Loucy (cell line): ENCODE data around the gene NLRP9.

ENCODE experiments used
- H2AFZ ChIP-seq: fragments of 200-600 bp; sonication (generic); 2 replicates; pipeline ENCODE4 v1.6.0; 2016; ENCODE audit warnings: antibody characterized with exemption, mild to moderate bottlenecking, low read length, moderate library complexity
- H3F3A ChIP-seq: fragments of 200-600 bp; 2 replicates; pipeline ENCODE4 v1.6.0; 2016; ENCODE audit warnings: antibody characterized with exemption, low read depth, mild to moderate bottlenecking
- H3K27me3 ChIP-seq: fragments of 200-600 bp; sonication (generic); 2 replicates; pipeline ENCODE4 v1.6.1; 2014; ENCODE audit warnings: low read length, mild to moderate bottlenecking; ENCODE audit not compliant: insufficient read depth, poor library complexity, severe bottlenecking
- H3K36me3 ChIP-seq: fragments of 200-600 bp; sonication (generic); 2 replicates; pipeline ENCODE4 v1.6.1; 2016; ENCODE audit warnings: low read length; ENCODE audit not compliant: insufficient read depth
- H3K4me1 ChIP-seq: fragments of 200-600 bp; sonication (generic); 2 replicates; pipeline ENCODE4 v1.5.1; 2014; ENCODE audit warnings: low read length, mild to moderate bottlenecking; ENCODE audit not compliant: insufficient read depth, poor library complexity, severe bottlenecking
- H3K4me2 ChIP-seq: fragments of 200-600 bp; sonication (generic); 2 replicates; pipeline ENCODE4 v1.6.0; 2014; ENCODE audit warnings: antibody characterized with exemption, low read length, low read depth, mild to moderate bottlenecking; ENCODE audit not compliant: poor library complexity, severe bottlenecking
- H3K4me3 ChIP-seq: fragments of 200-600 bp; sonication (generic); 2 replicates; pipeline ENCODE4 v1.5.1; 2014; ENCODE audit warnings: low read length, mild to moderate bottlenecking, mixed read lengths; ENCODE audit not compliant: poor library complexity, severe bottlenecking
- H3K79me2 ChIP-seq: fragments of 200-600 bp; sonication (generic); 2 replicates; pipeline ENCODE4 v1.6.1; 2014; ENCODE audit warnings: low read length; ENCODE audit not compliant: insufficient read depth
- H3K9ac ChIP-seq: fragments of 200-600 bp; sonication (generic); 2 replicates; pipeline ENCODE4 v1.6.0; 2014; ENCODE audit warnings: mild to moderate bottlenecking, low read depth, low read length, moderate library complexity; ENCODE audit not compliant: poor library complexity, severe bottlenecking
- H3K9me2 ChIP-seq: fragments of 200-600 bp; sonication (generic); replicated peaks from 2 replicates; pipeline ENCODE4 v1.6.1; 2016; ENCODE audit warnings: low read depth, low read length, mixed read lengths
- H3K9me3 ChIP-seq: fragments of 200-600 bp; sonication (generic); 2 replicates; pipeline ENCODE4 v1.6.1; 2014; ENCODE audit warnings: mild to moderate bottlenecking, antibody characterized with exemption, low read length, low read depth; ENCODE audit not compliant: insufficient read depth
- H4K20me1 ChIP-seq: fragments of 200-600 bp; sonication (generic); 2 replicates; pipeline ENCODE4 v1.6.0; 2014; ENCODE audit warnings: antibody characterized with exemption, low read length, mild to moderate bottlenecking; ENCODE audit not compliant: insufficient read depth, poor library complexity, severe bottlenecking
- CTCF ChIP-seq: fragments of 200-600 bp; sonication (generic); conservative IDR thresholded peaks from 2 replicates; pipeline ENCODE4 v1.5.1; 2014; ENCODE audit warnings: mild to moderate bottlenecking, antibody characterized with exemption, low read length
- EZH2phosphoT487 ChIP-seq: fragments of 200-600 bp; IDR thresholded peaks from 2 replicates; pipeline ENCODE4 v1.6.1; 2018; ENCODE audit warnings: antibody characterized with exemption, mild to moderate bottlenecking, moderate library complexity, borderline replicate concordance

NLRP9 gene

GRCh38 chr19:55660991-55661390 lies 77.2 kb downstream of the NLRP9 start:
- TF ChIP-seq EZH2phosphoT487 (no peak), CTCF (no peak)
- Histone ChIP-seq H3K4me1 (peaks cover 33% of the 10 kb centered on the region), H3K9me2 (no peaks in the 10 kb centered on the region), H2AFZ (no peak overlapping the region), H4K20me1 (peaks cover 94% of the 10 kb centered on the region), H3K36me3 (peaks cover 65% of the 10 kb centered on the region), H3K4me2 (no peak overlapping the region), H3K4me3 (no peak overlapping the region), H3K79me2 (peaks cover 96% of the 10 kb centered on the region), H3K27me3 (no peaks in the 10 kb centered on the region), H3K9ac (no peak overlapping the region), H3F3A (no peaks in the 10 kb centered on the region), H3K9me3 (no peaks in the 10 kb centered on the region)

- H3K36me3 ChIP-seq, result peaks cover 61% of the 10 kb centered on the region
- H4K20me1 ChIP-seq, result peaks cover 94% of the 10 kb centered on the region
- H3K27me3 ChIP-seq, result no peaks in the 10 kb centered on the region
- no peaks in the 10 kb centered on the region for H3K9me2 ChIP-seq
- no peak overlapping the region for H3K9ac ChIP-seq
- no peaks in the 10 kb centered on the region for H3F3A ChIP-seq
- no peak overlapping the region for H3K4me2 ChIP-seq
- no peak for TF ChIP-seq EZH2phosphoT487
- no peak for TF ChIP-seq CTCF
- H2AFZ ChIP-seq, result no peak overlapping the region
- no peak overlapping the region for H3K4me3 ChIP-seq
- peaks cover 97% of the 10 kb centered on the region for H3K79me2 ChIP-seq
- no peaks in the 10 kb centered on the region for H3K9me3 ChIP-seq
- peaks cover 33% of the 10 kb centered on the region for H3K4me1 ChIP-seq
These were observed 77.8 kb downstream of the NLRP9 start for GRCh38 chr19:55660404-55660803.

- no peak overlapping the region for H3K9ac ChIP-seq
These were observed 78.4 kb downstream of the NLRP9 start for GRCh38 chr19:55659822-55660221.

More at GRCh38 chr19:55659822-55660221, 78.4 kb downstream of the NLRP9 start:
- TF ChIP-seq EZH2phosphoT487, result no peak
- no peak for TF ChIP-seq CTCF
- Histone ChIP-seq H4K20me1 (peaks cover 91% of the 10 kb centered on the region), H3K27me3 (peaks cover 4% of the 10 kb centered on the region), H3K79me2 (peaks cover 98% of the 10 kb centered on the region), H3K4me3 (no peak overlapping the region), H2AFZ (no peak overlapping the region), H3K4me2 (peak overlapping the region; percentile 94), H3K4me1 (peaks cover 33% of the 10 kb centered on the region), H3K9me2 (no peaks in the 10 kb centered on the region), H3K36me3 (peaks cover 58% of the 10 kb centered on the region), H3K9me3 (no peaks in the 10 kb centered on the region), H3F3A (no peaks in the 10 kb centered on the region)
